ENCODE results near the gene DOCK10.

DOCK10 gene

DNA sequence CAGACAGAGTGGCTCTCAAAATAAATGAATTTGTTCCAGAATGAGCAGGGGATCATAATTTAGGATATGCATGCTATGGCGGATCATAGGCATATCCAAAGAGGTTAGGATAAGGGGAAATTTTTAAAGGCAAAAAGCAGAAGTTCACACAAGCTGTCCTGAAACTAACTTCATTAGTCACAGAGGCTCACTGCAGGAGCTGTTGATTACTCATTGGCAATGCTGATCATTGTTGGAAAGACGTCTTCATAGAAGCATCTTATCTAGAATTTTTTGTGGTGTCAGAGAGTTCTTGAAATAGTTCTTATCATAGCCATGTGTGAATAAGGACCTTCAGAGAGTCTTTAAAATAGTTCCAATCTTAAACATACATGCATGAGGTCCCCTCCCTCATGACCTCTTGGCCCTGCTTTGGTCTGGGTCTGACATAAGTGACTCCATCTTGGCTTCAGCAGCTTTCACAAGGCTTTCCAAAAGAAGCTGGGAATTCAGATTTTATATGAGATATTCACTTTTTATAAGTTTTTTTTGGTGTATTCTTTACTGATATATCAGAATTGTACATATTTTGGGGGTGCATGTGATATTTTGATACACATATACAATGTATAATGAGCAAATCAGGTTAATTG, 318.6 kb downstream of the DOCK10 start:
- no peaks in the 10 kb centered on the region for H3K79me1 ChIP-seq (ENCODE audit: low read depth, low read length)
- DNase-seq (ENCODE audit: low spot score), result no peak
- H2BK5ac ChIP-seq (ENCODE audit: low read length), result no peak overlapping the region
- H3K27ac ChIP-seq (replicated peaks; ENCODE audit: low read length), result no peak overlapping the region
- no peak overlapping the region for H3K4ac ChIP-seq (ENCODE audit: low read length)
- no peak overlapping the region for H3K23ac ChIP-seq (ENCODE audit: low read depth, low read length, poor library complexity)
- H2AK5ac ChIP-seq (ENCODE audit: low read depth, low read length), result no peak overlapping the region
- no peak overlapping the region for H3K4me3 ChIP-seq (ENCODE audit: low read length in 2 of 2)
- H3K27me3 ChIP-seq (ENCODE audit: control insufficient read depth in 3 of 3, insufficient read depth in 3 of 3, low read depth in 1 of 3, low read length in 3 of 3), result no peaks in the 10 kb centered on the region
- no peaks in the 10 kb centered on the region for H3K36me3 ChIP-seq (replicated peaks in 1 of 2; ENCODE audit: control insufficient read depth in 2 of 2, insufficient read depth in 2 of 2, low read length in 2 of 2)
- H4K8ac ChIP-seq (ENCODE audit: low read depth, low read length), result no peak overlapping the region
- no CpG with 5 or more reads among the region's 2 CpGs for WGBS, 2 donors (ENCODE audit: extremely low coverage in 2 of 2, insufficient read length in 2 of 2, insufficient replicate concordance in 1 of 2)
- no peak overlapping the region for H2BK120ac ChIP-seq (ENCODE audit: low read depth, low read length)
- no peak overlapping the region for H2BK15ac ChIP-seq (ENCODE audit: low read length)
- H3K4me1 ChIP-seq (ENCODE audit: control insufficient read depth in 2 of 2, insufficient read depth in 1 of 2, low read depth in 1 of 2, low read length in 2 of 2), result no peaks in the 10 kb centered on the region
- no peak overlapping the region for H2BK12ac ChIP-seq (ENCODE audit: low read length)
- H3K4me2 ChIP-seq (ENCODE audit: insufficient read depth, low read length, poor library complexity, severe bottlenecking), result no peak overlapping the region
- no peak overlapping the region for H2AFZ ChIP-seq (ENCODE audit: low read length)
- no peak overlapping the region for H3K14ac ChIP-seq (ENCODE audit: low read length)
- peaks cover 0 to 5% of the 10 kb centered on the region in 2 donors for H3K9me3 ChIP-seq (replicated peaks in 1 of 2; ENCODE audit: control insufficient read depth in 2 of 2, insufficient read depth in 1 of 2, low read depth in 1 of 2, low read length in 2 of 2)
- no peak overlapping the region for H3K18ac ChIP-seq (ENCODE audit: low read length)
- no peak overlapping the region for H3K9ac ChIP-seq (ENCODE audit: low read depth, low read length, poor library complexity)
- H4K91ac ChIP-seq (ENCODE audit: low read depth, low read length, poor library complexity), result no peak overlapping the region

DNA sequence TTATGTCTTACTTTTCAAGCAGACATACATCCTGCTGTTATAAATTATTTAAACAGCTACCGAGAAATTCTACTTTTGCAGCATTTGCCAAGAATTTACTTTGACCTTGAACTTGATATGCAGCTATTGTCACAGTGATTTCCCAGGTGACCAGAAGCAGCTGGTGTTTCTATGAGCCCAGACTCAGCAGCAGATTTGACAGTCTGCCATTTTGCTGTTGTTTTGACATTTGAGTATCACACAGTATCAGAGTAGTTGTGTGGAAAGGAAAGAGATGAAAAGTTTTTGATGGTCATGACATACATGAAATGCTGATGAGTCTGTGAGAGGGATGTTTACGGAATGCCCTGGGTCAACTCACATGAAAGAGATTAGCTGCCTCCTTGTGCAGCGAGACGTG, 319.5 kb downstream of the DOCK10 start:
- Histone ChIP-seq H3K18ac (ENCODE audit: low read length) (no peak overlapping the region), H3K4me3 (ENCODE audit: low read length in 2 of 2) (no peak overlapping the region), H2BK120ac (ENCODE audit: low read depth, low read length) (no peak overlapping the region), H3K27me3 (ENCODE audit: control insufficient read depth in 3 of 3, insufficient read depth in 3 of 3, low read depth in 1 of 3, low read length in 3 of 3) (no peaks in the 10 kb centered on the region), H3K27ac (replicated peaks; ENCODE audit: low read length) (no peak overlapping the region), H3K9ac (ENCODE audit: low read depth, low read length, poor library complexity) (no peak overlapping the region), H3K79me1 (ENCODE audit: low read depth, low read length) (no peaks in the 10 kb centered on the region), H2AK5ac (ENCODE audit: low read depth, low read length) (no peak overlapping the region), H2BK15ac (ENCODE audit: low read length) (no peak overlapping the region), H4K8ac (ENCODE audit: low read depth, low read length) (no peak overlapping the region), H3K4me2 (ENCODE audit: insufficient read depth, low read length, poor library complexity, severe bottlenecking) (no peak overlapping the region), H2AFZ (ENCODE audit: low read length) (no peak overlapping the region), H3K23ac (ENCODE audit: low read depth, low read length, poor library complexity) (no peak overlapping the region), H3K14ac (ENCODE audit: low read length) (no peak overlapping the region), H4K91ac (ENCODE audit: low read depth, low read length, poor library complexity) (no peak overlapping the region), H3K9me3 (replicated peaks in 1 of 2; ENCODE audit: control insufficient read depth in 2 of 2, insufficient read depth in 1 of 2, low read depth in 1 of 2, low read length in 2 of 2) (peaks cover 0 to 3% of the 10 kb centered on the region in 2 donors), H3K4me1 (ENCODE audit: control insufficient read depth in 2 of 2, insufficient read depth in 1 of 2, low read depth in 1 of 2, low read length in 2 of 2) (no peaks in the 10 kb centered on the region), H2BK5ac (ENCODE audit: low read length) (no peak overlapping the region), H3K4ac (ENCODE audit: low read length) (no peak overlapping the region), H3K36me3 (replicated peaks in 1 of 2; ENCODE audit: control insufficient read depth in 2 of 2, insufficient read depth in 2 of 2, low read length in 2 of 2) (no peaks in the 10 kb centered on the region), H2BK12ac (ENCODE audit: low read length) (no peak overlapping the region)
- no CpG with 5 or more reads among the region's 4 CpGs for WGBS, 2 donors (ENCODE audit: extremely low coverage in 2 of 2, insufficient read length in 2 of 2, insufficient replicate concordance in 1 of 2)
- DNase-seq (ENCODE audit: low spot score), result no peak

GRCh38 chr2:224722250-224722649, 320.0 kb downstream of the DOCK10 start:
- no peaks in the 10 kb centered on the region for H3K27me3 ChIP-seq (ENCODE audit: control insufficient read depth in 3 of 3, insufficient read depth in 3 of 3, low read depth in 1 of 3, low read length in 3 of 3)
- no peak overlapping the region for H2BK5ac ChIP-seq (ENCODE audit: low read length)
- no peak overlapping the region for H3K4me3 ChIP-seq (ENCODE audit: low read length in 2 of 2)
- no peak overlapping the region for H3K18ac ChIP-seq (ENCODE audit: low read length)
- H3K4ac ChIP-seq (ENCODE audit: low read length), result no peak overlapping the region
- H4K8ac ChIP-seq (ENCODE audit: low read depth, low read length), result no peak overlapping the region
- no peak overlapping the region for H2AK5ac ChIP-seq (ENCODE audit: low read depth, low read length)
- H3K79me1 ChIP-seq (ENCODE audit: low read depth, low read length), result no peaks in the 10 kb centered on the region
- H4K91ac ChIP-seq (ENCODE audit: low read depth, low read length, poor library complexity), result no peak overlapping the region
- no peaks in the 10 kb centered on the region for H3K36me3 ChIP-seq (replicated peaks in 1 of 2; ENCODE audit: control insufficient read depth in 2 of 2, insufficient read depth in 2 of 2, low read length in 2 of 2)
- H3K27ac ChIP-seq (replicated peaks; ENCODE audit: low read length), result no peak overlapping the region
- H2BK120ac ChIP-seq (ENCODE audit: low read depth, low read length), result no peak overlapping the region
- no peak overlapping the region for H2AFZ ChIP-seq (ENCODE audit: low read length)
- no peak overlapping the region for H2BK12ac ChIP-seq (ENCODE audit: low read length)
- DNase-seq (ENCODE audit: low spot score), result no peak
- H3K4me1 ChIP-seq (ENCODE audit: control insufficient read depth in 2 of 2, insufficient read depth in 1 of 2, low read depth in 1 of 2, low read length in 2 of 2), result no peaks in the 10 kb centered on the region
- H3K9ac ChIP-seq (ENCODE audit: low read depth, low read length, poor library complexity), result no peak overlapping the region
- no peak overlapping the region for H3K23ac ChIP-seq (ENCODE audit: low read depth, low read length, poor library complexity)
- no CpG with 5 or more reads among the region's 3 CpGs for WGBS, 2 donors (ENCODE audit: extremely low coverage in 2 of 2, insufficient read length in 2 of 2, insufficient replicate concordance in 1 of 2)
- H3K9me3 ChIP-seq (replicated peaks in 1 of 2; ENCODE audit: control insufficient read depth in 2 of 2, insufficient read depth in 1 of 2, low read depth in 1 of 2, low read length in 2 of 2), result peaks cover 0 to 3% of the 10 kb centered on the region in 2 donors
- no peak overlapping the region for H2BK15ac ChIP-seq (ENCODE audit: low read length)
- H3K4me2 ChIP-seq (ENCODE audit: insufficient read depth, low read length, poor library complexity, severe bottlenecking), result no peak overlapping the region
- no peak overlapping the region for H3K14ac ChIP-seq (ENCODE audit: low read length)

- Histone ChIP-seq H3K4me2 (ENCODE audit: insufficient read depth, low read length, poor library complexity, severe bottlenecking) (no peak overlapping the region), H3K9me3 (replicated peaks in 1 of 2; ENCODE audit: control insufficient read depth in 2 of 2, insufficient read depth in 1 of 2, low read depth in 1 of 2, low read length in 2 of 2) (no peaks in the 10 kb centered on the region), H3K18ac (ENCODE audit: low read length) (no peak overlapping the region), H2BK5ac (ENCODE audit: low read length) (no peak overlapping the region), H2BK120ac (ENCODE audit: low read depth, low read length) (no peak overlapping the region), H3K14ac (ENCODE audit: low read length) (no peak overlapping the region), H3K4me1 (ENCODE audit: control insufficient read depth in 2 of 2, insufficient read depth in 1 of 2, low read depth in 1 of 2, low read length in 2 of 2) (no peaks in the 10 kb centered on the region), H3K36me3 (replicated peaks in 1 of 2; ENCODE audit: control insufficient read depth in 2 of 2, insufficient read depth in 2 of 2, low read length in 2 of 2) (no peaks in the 10 kb centered on the region), H2BK15ac (ENCODE audit: low read length) (no peak overlapping the region), H4K91ac (ENCODE audit: low read depth, low read length, poor library complexity) (no peak overlapping the region), H3K9ac (ENCODE audit: low read depth, low read length, poor library complexity) (no peak overlapping the region), H3K4me3 (ENCODE audit: low read length in 2 of 2) (no peak overlapping the region), H4K8ac (ENCODE audit: low read depth, low read length) (no peak overlapping the region), H3K27ac (replicated peaks; ENCODE audit: low read length) (no peak overlapping the region), H2AK5ac (ENCODE audit: low read depth, low read length) (no peak overlapping the region), H3K23ac (ENCODE audit: low read depth, low read length, poor library complexity) (no peak overlapping the region), H2AFZ (ENCODE audit: low read length) (no peak overlapping the region), H2BK12ac (ENCODE audit: low read length) (no peak overlapping the region), H3K79me1 (ENCODE audit: low read depth, low read length) (no peaks in the 10 kb centered on the region), H3K27me3 (ENCODE audit: control insufficient read depth in 3 of 3, insufficient read depth in 3 of 3, low read depth in 1 of 3, low read length in 3 of 3) (no peaks in the 10 kb centered on the region), H3K4ac (ENCODE audit: low read length) (no peak overlapping the region)
- DNase-seq (ENCODE audit: low spot score), result no peak
- no CpG with 5 or more reads among the region's 2 CpGs for WGBS, 2 donors (ENCODE audit: extremely low coverage in 2 of 2, insufficient read length in 2 of 2, insufficient replicate concordance in 1 of 2)
Measured at GRCh38 chr2:224716921-224717320, 325.3 kb downstream of the DOCK10 start.

All from neuronal stem cell (in vitro differentiated cells).